PFSK-1 (cell line): Measurements from ENCODE around the gene TARBP2.

ENCODE experiments used
- FOXP2 ChIP-seq: optimal IDR thresholded peaks from 2 replicates; pipeline ENCODE3; 2011; ENCODE audit warnings: borderline replicate concordance, control low read depth, inconsistent platforms; ENCODE audit not compliant: insufficient read depth; ENCODE audit errors: extremely low read length, extremely low read depth
- POLR2AphosphoS5 ChIP-seq: IDR thresholded peaks from 2 replicates; pipeline ENCODE4 v1.6.1; 2012; ENCODE audit warnings: low read depth, mild to moderate bottlenecking, control low read depth, low read length, moderate library complexity
- SIN3A ChIP-seq: IDR thresholded peaks from 2 replicates; pipeline ENCODE4 v1.6.1; 2012; ENCODE audit warnings: mild to moderate bottlenecking, low read length, moderate library complexity, borderline replicate concordance; ENCODE audit not compliant: insufficient read depth
- TAF1 ChIP-seq: IDR thresholded peaks from 2 replicates; pipeline ENCODE4 v1.6.1; 2012; ENCODE audit warnings: low read length, control low read depth, borderline replicate concordance; ENCODE audit not compliant: insufficient read depth
- TF ChIP-seq, protein P1 (sequence below), 2 experiments: IDR thresholded peaks; 2 replicates each; pipeline versions ENCODE4 v1.6.1 to v1.8.0; 2011 to 2012; ENCODE audit warnings: low read depth in 2 of 2, low read length in 2 of 2, control low read depth in 1 of 2, inconsistent platforms in 1 of 2, mild to moderate bottlenecking in 1 of 2, moderate library complexity in 1 of 2; ENCODE audit not compliant: insufficient read depth in 1 of 2

TARBP2 gene

DNA sequence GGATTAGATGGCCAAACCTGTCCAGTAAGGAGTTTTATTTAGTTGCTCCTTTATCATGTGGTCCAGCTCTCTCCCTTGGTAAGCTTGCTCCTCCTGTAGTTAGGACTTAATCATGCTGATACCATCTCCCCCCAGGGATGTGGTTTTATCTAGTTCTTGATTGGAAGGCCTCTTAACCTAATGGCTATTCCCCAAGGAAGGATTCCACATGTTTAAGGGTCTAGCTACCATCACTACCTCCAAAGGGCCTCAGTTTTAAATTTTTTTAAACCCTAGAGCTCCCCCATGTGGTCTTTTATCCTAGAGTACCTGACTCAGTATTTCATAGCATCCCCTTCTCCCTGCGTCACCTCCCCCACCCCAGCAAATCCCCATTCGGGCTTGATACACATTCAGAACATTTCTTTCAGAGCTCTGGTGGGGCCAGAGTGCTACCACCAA is 24.3 kb upstream of the TARBP2 start:
- TF ChIP-seq FOXP2 (no peak), SIN3A (no peak), POLR2AphosphoS5 (no peak; the same call in 1 of the 2 replicates), TAF1 (no peak)
- TF ChIP-seq, protein P1, sequence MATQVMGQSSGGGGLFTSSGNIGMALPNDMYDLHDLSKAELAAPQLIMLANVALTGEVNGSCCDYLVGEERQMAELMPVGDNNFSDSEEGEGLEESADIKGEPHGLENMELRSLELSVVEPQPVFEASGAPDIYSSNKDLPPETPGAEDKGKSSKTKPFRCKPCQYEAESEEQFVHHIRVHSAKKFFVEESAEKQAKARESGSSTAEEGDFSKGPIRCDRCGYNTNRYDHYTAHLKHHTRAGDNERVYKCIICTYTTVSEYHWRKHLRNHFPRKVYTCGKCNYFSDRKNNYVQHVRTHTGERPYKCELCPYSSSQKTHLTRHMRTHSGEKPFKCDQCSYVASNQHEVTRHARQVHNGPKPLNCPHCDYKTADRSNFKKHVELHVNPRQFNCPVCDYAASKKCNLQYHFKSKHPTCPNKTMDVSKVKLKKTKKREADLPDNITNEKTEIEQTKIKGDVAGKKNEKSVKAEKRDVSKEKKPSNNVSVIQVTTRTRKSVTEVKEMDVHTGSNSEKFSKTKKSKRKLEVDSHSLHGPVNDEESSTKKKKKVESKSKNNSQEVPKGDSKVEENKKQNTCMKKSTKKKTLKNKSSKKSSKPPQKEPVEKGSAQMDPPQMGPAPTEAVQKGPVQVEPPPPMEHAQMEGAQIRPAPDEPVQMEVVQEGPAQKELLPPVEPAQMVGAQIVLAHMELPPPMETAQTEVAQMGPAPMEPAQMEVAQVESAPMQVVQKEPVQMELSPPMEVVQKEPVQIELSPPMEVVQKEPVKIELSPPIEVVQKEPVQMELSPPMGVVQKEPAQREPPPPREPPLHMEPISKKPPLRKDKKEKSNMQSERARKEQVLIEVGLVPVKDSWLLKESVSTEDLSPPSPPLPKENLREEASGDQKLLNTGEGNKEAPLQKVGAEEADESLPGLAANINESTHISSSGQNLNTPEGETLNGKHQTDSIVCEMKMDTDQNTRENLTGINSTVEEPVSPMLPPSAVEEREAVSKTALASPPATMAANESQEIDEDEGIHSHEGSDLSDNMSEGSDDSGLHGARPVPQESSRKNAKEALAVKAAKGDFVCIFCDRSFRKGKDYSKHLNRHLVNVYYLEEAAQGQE (IDR thresholded peaks at IDR 0.05; ENCODE audit: insufficient read depth in 1 of 2, low read depth in 2 of 2, low read length in 2 of 2): no peak

DNA sequence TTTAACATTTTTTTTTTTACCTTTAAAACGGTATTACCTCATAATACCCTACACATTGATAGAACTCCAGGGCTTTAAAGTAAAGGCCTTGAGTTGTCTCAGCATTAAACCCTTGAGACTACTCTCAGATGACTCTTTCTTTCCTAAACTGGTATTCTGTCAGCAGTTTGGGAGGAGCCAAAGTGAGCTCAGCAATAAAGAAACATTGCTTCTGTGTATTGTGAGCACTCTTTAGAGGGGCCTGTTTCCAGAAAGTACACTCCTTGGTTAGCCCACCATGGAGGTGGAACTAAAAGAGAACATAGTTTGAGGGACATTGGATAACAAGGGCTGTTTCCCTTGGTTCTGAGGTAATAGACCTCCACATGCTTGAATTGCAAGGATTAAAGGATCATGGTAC is 22.2 kb upstream of the TARBP2 start:
- TF ChIP-seq SIN3A (no peak), TAF1 (no peak), POLR2AphosphoS5 (no peak), FOXP2 (no peak)
- TF ChIP-seq, protein P1 (IDR thresholded peaks at IDR 0.05; ENCODE audit: insufficient read depth in 1 of 2, low read depth in 2 of 2, low read length in 2 of 2): no peak

DNA sequence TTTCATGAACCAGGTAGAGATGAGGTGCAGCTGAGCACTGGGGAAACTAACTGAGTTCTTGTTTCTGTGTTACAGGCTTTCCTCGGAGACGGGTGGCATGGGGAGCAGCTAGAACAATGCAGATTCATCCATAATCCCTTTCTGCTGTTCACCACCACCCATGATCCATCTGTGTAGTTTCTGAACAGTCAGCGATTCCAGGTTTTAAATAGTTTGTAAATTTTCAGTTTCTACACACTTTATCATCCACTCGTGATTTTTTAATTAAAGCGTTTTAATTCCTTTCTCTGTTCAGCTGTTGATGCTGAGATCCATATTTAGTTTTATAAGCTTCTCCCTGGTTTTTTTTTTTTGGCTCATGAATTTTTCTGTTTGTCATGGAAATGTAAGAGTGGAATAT is 21.8 kb upstream of the TARBP2 start:
- TF ChIP-seq TAF1: no peak
- TF ChIP-seq FOXP2: no peak
- TF ChIP-seq, protein P1 (IDR thresholded peaks at IDR 0.05; ENCODE audit: insufficient read depth in 1 of 2, low read depth in 2 of 2, low read length in 2 of 2): no peak
- no peak for TF ChIP-seq SIN3A
- TF ChIP-seq POLR2AphosphoS5: 0 out of 2 replicates have a peak, but pooled peaks have one; percentile 47

DNA sequence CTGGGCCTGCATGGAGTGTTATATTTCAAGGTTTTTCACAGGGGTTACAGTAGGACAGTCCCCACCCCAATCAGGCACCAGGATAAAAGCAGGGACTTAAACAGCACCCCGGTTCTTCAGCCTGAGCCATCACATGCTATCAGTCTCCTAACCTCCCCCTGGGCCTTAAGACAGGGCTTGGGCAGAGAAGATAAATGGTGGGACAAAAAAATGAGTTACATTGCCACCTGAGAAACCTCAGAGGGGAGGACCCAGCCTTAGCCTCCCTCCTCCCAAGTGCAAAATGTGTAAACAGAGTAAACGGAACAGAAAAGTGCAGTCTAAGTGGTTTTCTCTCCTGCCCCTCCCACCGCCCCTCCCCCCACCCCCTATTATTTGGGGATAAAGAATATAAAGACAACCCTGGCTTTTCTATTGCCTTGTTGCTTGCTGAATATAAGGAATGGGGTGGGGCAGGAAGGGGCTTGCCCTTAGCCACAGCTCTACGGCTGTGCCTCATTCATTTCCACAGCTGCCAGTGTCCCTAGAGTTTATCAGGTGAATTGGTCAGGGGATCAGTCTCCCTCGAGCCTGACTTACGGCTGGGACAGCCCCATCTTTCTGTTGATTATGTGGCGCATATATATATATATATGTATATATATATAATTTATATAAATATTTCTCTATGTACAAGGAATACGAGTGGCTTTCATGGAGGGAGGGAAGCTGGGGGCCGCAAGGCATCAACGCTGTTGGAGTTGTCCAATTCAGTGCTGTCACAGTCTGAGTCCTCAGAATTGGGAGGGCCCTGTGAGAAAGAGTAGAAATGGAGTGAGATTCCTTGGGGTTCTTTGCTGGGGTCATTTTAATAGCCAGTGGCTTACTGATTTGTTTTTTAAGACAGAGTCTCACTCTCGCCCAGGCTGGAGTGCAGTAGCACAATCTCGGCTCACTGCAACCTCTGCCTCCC is 20.3 kb upstream of the TARBP2 start:
- TF ChIP-seq, protein P1 (IDR thresholded peaks at IDR 0.05; ENCODE audit: insufficient read depth in 1 of 2, low read depth in 2 of 2, low read length in 2 of 2): no peak
- TF ChIP-seq POLR2AphosphoS5 (peak; percentile 65), FOXP2 (no peak), SIN3A (no peak)
